Calu3 (cell line): ENCODE results near the gene USP32. TPM values are rescaled to one million over a fixed set of nuclear protein-coding genes. Genes with fewer than 3 reads are reported as not detected.

Source experiments
- BruUV-seq: library from RNA; stranded (reverse); fragments of 400-500 nt; replicated peaks from 2 replicates; lab custom pipeline; 2021; lab: Mats Ljungman, UMichigan
- CTCF ChIA-PET: fragments of 300-600 bp; sonication (Branson Sonifier 250); formaldehyde crosslinking; loops from one replicate; lab custom pipeline; 2022; ENCODE audit warnings: antibody characterized with exemption; lab: Charles Lee
- DNase-seq: peaks from one replicate; pipeline ENCODE4 v3.0.0; 2022
- H3K27ac Mint-ChIP-seq: one replicate; pipeline ENCODE4 v1.8.0; 2022; ENCODE audit warnings: mixed read lengths; ENCODE audit not compliant: unreplicated experiment
- H3K27me3 Mint-ChIP-seq: one replicate; pipeline ENCODE4 v1.8.0; 2022; ENCODE audit warnings: mixed read lengths; ENCODE audit not compliant: unreplicated experiment
- H3K36me3 Mint-ChIP-seq: one replicate; pipeline ENCODE4 v1.8.0; 2022; ENCODE audit warnings: mild to moderate bottlenecking, moderate library complexity, mixed read lengths; ENCODE audit not compliant: insufficient read depth, unreplicated experiment
- H3K4me1 Mint-ChIP-seq: one replicate; pipeline ENCODE4 v1.8.0; 2022; ENCODE audit warnings: mild to moderate bottlenecking, low read depth, mixed read lengths; ENCODE audit not compliant: unreplicated experiment
- H3K4me3 Mint-ChIP-seq: one replicate; pipeline ENCODE4 v1.8.0; 2022; ENCODE audit warnings: mild to moderate bottlenecking, low read depth, moderate library complexity, mixed read lengths; ENCODE audit not compliant: unreplicated experiment
- H3K9me3 Mint-ChIP-seq: one replicate; pipeline ENCODE4 v1.8.0; 2022; ENCODE audit warnings: low read depth, mixed read lengths; ENCODE audit not compliant: unreplicated experiment
- CTCF ChIP-seq: fragments of 200-600 bp; IDR thresholded peaks from one replicate; pipeline ENCODE4 v1.8.0; 2022; ENCODE audit warnings: antibody characterized with exemption; ENCODE audit not compliant: unreplicated experiment
- intact Hi-C: fragments of 100-400 bp; cut with micrococcal nuclease; formaldehyde crosslinking; loops from one replicate; pipeline ENCODE4 v1.10.0; 2022; ENCODE audit not compliant: unreplicated experiment
- total RNA-seq: library from RNA; stranded (reverse); gene quantifications from 2 replicates; pipeline ENCODE4 v1.2.3, GENCODE V29; 2022

Gene USP32
- total RNA-seq, 1 experiment from 2014 or later: 29.6 TPM

DNA sequence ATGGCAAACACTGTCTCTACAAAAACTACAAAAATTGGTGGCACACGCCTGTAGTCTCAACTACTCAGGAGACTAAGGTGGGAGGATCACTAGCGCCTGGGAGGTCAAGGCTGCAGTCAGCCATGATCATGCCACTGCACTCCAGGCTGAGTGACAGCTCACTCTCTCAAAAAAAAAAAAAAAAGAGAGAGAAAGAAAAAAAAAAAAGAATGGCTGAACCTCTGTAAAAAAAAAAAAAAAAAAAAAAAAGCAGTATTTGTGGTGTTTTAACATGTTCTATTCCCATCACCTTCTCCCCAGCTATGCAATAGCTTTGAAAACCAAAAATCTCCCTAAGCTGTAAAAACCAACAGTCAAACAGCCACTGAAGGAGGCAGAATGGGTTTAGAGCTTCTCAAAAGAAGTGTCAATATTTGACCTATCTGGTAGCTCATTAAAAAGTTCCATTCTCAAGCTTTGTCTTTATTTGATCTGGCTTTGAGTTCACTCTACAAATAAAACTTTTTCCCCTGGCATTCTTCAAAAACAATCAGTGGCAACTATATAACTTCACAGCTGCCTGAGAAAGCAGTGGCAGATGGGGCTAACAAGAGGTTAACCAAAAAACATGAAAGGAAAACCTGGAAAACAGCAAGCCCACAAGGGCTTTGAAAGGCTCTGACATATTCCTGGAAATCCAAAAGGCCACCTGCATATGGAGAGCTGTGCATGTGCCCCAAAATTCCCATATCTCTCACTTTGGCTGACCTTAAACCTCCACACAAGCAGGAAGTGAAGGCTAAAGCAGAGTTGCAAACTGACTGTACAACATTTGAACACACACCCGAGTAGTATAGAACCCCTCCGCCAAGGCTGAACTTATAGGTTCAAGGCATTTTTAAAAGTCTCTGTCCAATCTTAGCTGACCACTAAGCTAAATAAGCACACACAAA, 36.0 kb downstream of the USP32 start:
- no peaks in the 10 kb centered on the region for H3K4me1 Mint-ChIP-seq
- CTCF ChIA-PET: interaction anchor here (0.7 kb wide), 1 partner anchor 967 kb away, joined by 7 read pairs; no protein-coding TSS in a partner anchor
- TF ChIP-seq CTCF: no peak
- H3K36me3 Mint-ChIP-seq: no peaks in the 10 kb centered on the region
- H3K4me3 Mint-ChIP-seq: no peak overlapping the region
- no peak for DNase-seq
- H3K27ac Mint-ChIP-seq: no peak overlapping the region
- intact Hi-C loops: no loop called here
- BruUV-seq: no TSS peak
- no peaks in the 10 kb centered on the region for H3K27me3 Mint-ChIP-seq
- no peaks in the 10 kb centered on the region for H3K9me3 Mint-ChIP-seq

- no TSS peak for BruUV-seq
- Mint-ChIP-seq H3K36me3 (no peaks in the 10 kb centered on the region), H3K27ac (no peak overlapping the region), H3K9me3 (no peaks in the 10 kb centered on the region), H3K4me1 (no peaks in the 10 kb centered on the region), H3K4me3 (no peak overlapping the region), H3K27me3 (no peaks in the 10 kb centered on the region)
- intact Hi-C loops: no loop called here
- CTCF ChIA-PET: no interaction called here
- DNase-seq: no peak
- no peak for TF ChIP-seq CTCF
Measured at GRCh38 chr17:60354223-60354622, 37.7 kb downstream of the USP32 start.

GRCh38 chr17:60353773-60354172, 38.2 kb downstream of the USP32 start:
- no peak overlapping the region for H3K27ac Mint-ChIP-seq
- H3K27me3 Mint-ChIP-seq: no peaks in the 10 kb centered on the region
- BruUV-seq: no TSS peak
- no peaks in the 10 kb centered on the region for H3K9me3 Mint-ChIP-seq
- intact Hi-C loops: no loop called here
- no peak overlapping the region for H3K4me3 Mint-ChIP-seq
- no peaks in the 10 kb centered on the region for H3K36me3 Mint-ChIP-seq
- CTCF ChIA-PET: no interaction called here
- H3K4me1 Mint-ChIP-seq: no peaks in the 10 kb centered on the region
- no peak for DNase-seq
- TF ChIP-seq CTCF: no peak

- CTCF ChIA-PET: no interaction called here
- Mint-ChIP-seq H3K9me3 (no peaks in the 10 kb centered on the region), H3K36me3 (no peaks in the 10 kb centered on the region), H3K27me3 (no peaks in the 10 kb centered on the region), H3K4me1 (no peaks in the 10 kb centered on the region), H3K27ac (no peak overlapping the region), H3K4me3 (no peak overlapping the region)
- intact Hi-C loops: no loop called here
- no TSS peak for BruUV-seq
- no peak for TF ChIP-seq CTCF
- DNase-seq: no peak
Measured at GRCh38 chr17:60352569-60352968, 39.4 kb downstream of the USP32 start.
